ENCODE results near the gene OSBPL10. TPM values are rescaled to one million over a fixed set of nuclear protein-coding genes. Genes with fewer than 3 reads are reported as not detected.

Gene OSBPL10
- total RNA-seq, 1 experiment from 2014 or later = 74.7 TPM

DNA sequence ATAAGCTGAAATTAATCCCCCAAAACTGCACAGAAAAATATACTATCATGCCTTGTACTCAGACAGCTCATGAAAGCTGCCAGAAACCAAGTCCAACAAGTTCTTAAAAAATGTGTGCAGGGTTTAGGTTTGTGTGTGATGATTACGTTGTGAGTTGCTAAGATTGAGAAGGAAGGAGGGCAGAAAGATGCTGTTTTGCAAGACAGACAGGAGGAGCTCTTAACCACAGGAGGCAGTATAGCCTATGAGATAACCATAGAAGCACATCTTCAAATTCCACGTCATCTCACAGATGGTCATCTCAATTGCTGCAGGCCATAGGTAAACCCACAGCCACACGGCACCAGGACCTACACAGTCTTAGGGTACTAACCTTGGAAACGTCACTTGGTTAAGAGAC lies 256.4 kb downstream of the OSBPL10 start:
- intact Hi-C loops (cut with micrococcal nuclease; ENCODE audit: unreplicated experiment) = no loop called here
- Mint-ChIP-seq H3K27me3 (ENCODE audit: unreplicated experiment) (no peaks in the 10 kb centered on the region), H3K27ac (ENCODE audit: unreplicated experiment) (no peak overlapping the region), H3K9me3 (ENCODE audit: low read depth, unreplicated experiment) (no peaks in the 10 kb centered on the region), H3K36me3 (ENCODE audit: insufficient read depth, unreplicated experiment) (no peaks in the 10 kb centered on the region), H3K4me3 (ENCODE audit: low read depth, unreplicated experiment) (no peak overlapping the region), H3K4me1 (ENCODE audit: low read depth, unreplicated experiment) (no peaks in the 10 kb centered on the region)
- TF ChIP-seq, protein P1, sequence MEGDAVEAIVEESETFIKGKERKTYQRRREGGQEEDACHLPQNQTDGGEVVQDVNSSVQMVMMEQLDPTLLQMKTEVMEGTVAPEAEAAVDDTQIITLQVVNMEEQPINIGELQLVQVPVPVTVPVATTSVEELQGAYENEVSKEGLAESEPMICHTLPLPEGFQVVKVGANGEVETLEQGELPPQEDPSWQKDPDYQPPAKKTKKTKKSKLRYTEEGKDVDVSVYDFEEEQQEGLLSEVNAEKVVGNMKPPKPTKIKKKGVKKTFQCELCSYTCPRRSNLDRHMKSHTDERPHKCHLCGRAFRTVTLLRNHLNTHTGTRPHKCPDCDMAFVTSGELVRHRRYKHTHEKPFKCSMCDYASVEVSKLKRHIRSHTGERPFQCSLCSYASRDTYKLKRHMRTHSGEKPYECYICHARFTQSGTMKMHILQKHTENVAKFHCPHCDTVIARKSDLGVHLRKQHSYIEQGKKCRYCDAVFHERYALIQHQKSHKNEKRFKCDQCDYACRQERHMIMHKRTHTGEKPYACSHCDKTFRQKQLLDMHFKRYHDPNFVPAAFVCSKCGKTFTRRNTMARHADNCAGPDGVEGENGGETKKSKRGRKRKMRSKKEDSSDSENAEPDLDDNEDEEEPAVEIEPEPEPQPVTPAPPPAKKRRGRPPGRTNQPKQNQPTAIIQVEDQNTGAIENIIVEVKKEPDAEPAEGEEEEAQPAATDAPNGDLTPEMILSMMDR (IDR thresholded peaks at IDR 0.05; ENCODE audit: unreplicated experiment) = no peak
- no TSS peak for BruUV-seq (replicated peaks)
- CTCF ChIA-PET = no interaction called here
- no peak for DNase-seq

DNA sequence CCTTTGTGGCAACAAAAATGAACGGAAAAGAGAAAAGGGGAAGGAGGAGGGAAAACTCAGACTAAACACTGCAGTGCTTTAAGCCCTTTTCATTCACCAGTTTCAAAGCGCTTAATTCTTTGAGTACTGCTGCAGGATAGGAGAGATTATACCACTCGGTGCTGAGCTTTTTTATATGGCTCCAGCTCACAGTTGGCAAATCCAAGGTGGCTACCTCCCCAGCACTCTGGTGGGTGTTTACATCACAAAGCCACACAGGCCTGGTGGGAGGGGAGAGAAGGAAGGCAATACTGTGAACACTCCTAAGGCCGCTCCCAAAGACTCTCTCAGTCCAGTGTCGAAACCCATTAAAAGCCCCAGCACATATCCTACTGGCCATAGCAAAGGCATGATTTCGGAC lies 256.9 kb downstream of the OSBPL10 start:
- H3K4me1 Mint-ChIP-seq (ENCODE audit: low read depth, unreplicated experiment) = no peaks in the 10 kb centered on the region
- no peak for DNase-seq
- no peak overlapping the region for H3K4me3 Mint-ChIP-seq (ENCODE audit: low read depth, unreplicated experiment)
- BruUV-seq (replicated peaks) = no TSS peak
- intact Hi-C loops (cut with micrococcal nuclease; ENCODE audit: unreplicated experiment) = no loop called here
- no peaks in the 10 kb centered on the region for H3K36me3 Mint-ChIP-seq (ENCODE audit: insufficient read depth, unreplicated experiment)
- H3K27ac Mint-ChIP-seq (ENCODE audit: unreplicated experiment) = no peak overlapping the region
- CTCF ChIA-PET = no interaction called here
- no peaks in the 10 kb centered on the region for H3K9me3 Mint-ChIP-seq (ENCODE audit: low read depth, unreplicated experiment)
- TF ChIP-seq, protein P1 (IDR thresholded peaks at IDR 0.05; ENCODE audit: unreplicated experiment) = no peak
- H3K27me3 Mint-ChIP-seq (ENCODE audit: unreplicated experiment) = no peaks in the 10 kb centered on the region

DNA sequence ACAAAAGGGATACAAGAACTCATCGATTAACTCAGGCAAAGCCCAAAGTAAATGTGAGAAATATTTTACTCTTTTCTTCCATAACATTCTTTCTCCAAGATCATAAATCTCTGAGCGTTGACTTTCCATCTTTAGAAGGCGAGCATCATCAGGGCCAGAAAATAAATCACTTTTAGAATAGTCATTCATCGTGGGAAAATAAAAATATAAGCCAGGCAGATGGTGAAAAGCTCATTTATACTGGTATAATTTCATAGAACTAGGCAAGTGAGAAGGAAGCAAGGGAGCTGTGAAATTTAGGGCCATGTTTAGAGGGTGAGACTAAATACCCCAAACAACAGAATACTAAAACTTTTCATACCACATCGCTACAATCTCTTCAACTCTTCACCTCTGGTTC lies 257.4 kb downstream of the OSBPL10 start:
- Mint-ChIP-seq H3K27me3 (ENCODE audit: unreplicated experiment) (no peaks in the 10 kb centered on the region), H3K4me3 (ENCODE audit: low read depth, unreplicated experiment) (no peak overlapping the region), H3K4me1 (ENCODE audit: low read depth, unreplicated experiment) (no peaks in the 10 kb centered on the region), H3K36me3 (ENCODE audit: insufficient read depth, unreplicated experiment) (no peaks in the 10 kb centered on the region), H3K9me3 (ENCODE audit: low read depth, unreplicated experiment) (no peaks in the 10 kb centered on the region), H3K27ac (ENCODE audit: unreplicated experiment) (no peak overlapping the region)
- intact Hi-C loops (cut with micrococcal nuclease; ENCODE audit: unreplicated experiment) = no loop called here
- BruUV-seq (replicated peaks) = no TSS peak
- TF ChIP-seq, protein P1 (IDR thresholded peaks at IDR 0.05; ENCODE audit: unreplicated experiment) = no peak
- DNase-seq = no peak
- CTCF ChIA-PET = no interaction called here

DNA sequence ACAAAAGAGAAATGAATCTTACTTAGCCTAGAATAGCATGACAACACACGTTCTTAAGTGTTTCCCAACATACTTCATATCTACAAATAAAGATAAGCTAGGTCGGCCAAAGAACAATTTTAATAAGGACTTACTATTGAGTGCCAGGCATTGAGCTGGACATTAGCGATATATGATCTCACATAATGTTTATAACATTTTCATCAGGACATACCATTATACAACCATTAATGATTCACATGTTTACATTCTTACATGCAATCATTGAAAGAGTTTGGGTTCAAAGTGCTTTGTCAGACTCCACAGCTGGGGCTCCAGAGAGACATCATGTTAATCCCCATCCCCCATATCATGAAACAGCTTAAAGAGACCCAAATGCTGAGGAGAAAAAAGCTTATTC lies 259.4 kb downstream of the OSBPL10 start:
- H3K9me3 Mint-ChIP-seq (ENCODE audit: low read depth, unreplicated experiment) = no peaks in the 10 kb centered on the region
- CTCF ChIA-PET = no interaction called here

More for the DNA sequence above, 259.4 kb downstream of the OSBPL10 start:
- Mint-ChIP-seq H3K27me3 (ENCODE audit: unreplicated experiment) (no peaks in the 10 kb centered on the region), H3K27ac (ENCODE audit: unreplicated experiment) (no peak overlapping the region), H3K4me3 (ENCODE audit: low read depth, unreplicated experiment) (no peak overlapping the region), H3K36me3 (ENCODE audit: insufficient read depth, unreplicated experiment) (no peaks in the 10 kb centered on the region), H3K4me1 (ENCODE audit: low read depth, unreplicated experiment) (no peaks in the 10 kb centered on the region)
- no TSS peak for BruUV-seq (replicated peaks)
- DNase-seq = no peak
- TF ChIP-seq, protein P1 (IDR thresholded peaks at IDR 0.05; ENCODE audit: unreplicated experiment) = no peak
- intact Hi-C loops (cut with micrococcal nuclease; ENCODE audit: unreplicated experiment) = no loop called here
